Nephron (organoid): Measurements from ENCODE around the gene OSBPL1A.

ENCODE experiments used
- H3K27ac Mint-ChIP-seq, 3 experiments: 2 replicates each; pipeline ENCODE4 v1.8.0; 2020; ENCODE audit warnings: mixed read lengths in 3 of 3, mild to moderate bottlenecking in 2 of 3, moderate library complexity in 1 of 3
- H3K27me3 Mint-ChIP-seq: 2 replicates; pipeline ENCODE4 v1.8.0; 2021; ENCODE audit warnings: low read depth, mild to moderate bottlenecking, moderate library complexity, mixed read lengths
- H3K36me3 Mint-ChIP-seq: 2 replicates; pipeline ENCODE4 v1.8.0; 2020; ENCODE audit warnings: low read depth, mixed read lengths
- H3K4me1 Mint-ChIP-seq: 2 replicates; pipeline ENCODE4 v1.8.0; 2020; ENCODE audit warnings: mixed read lengths
- H3K4me3 Mint-ChIP-seq, 3 experiments: 2 replicates each; pipeline ENCODE4 v1.8.0; 2020; ENCODE audit warnings: mild to moderate bottlenecking in 3 of 3, mixed read lengths in 3 of 3, moderate library complexity in 2 of 3
- H3K9me3 Mint-ChIP-seq: 2 replicates; pipeline ENCODE4 v1.8.0; 2020; ENCODE audit warnings: mixed read lengths
- TF ChIP-seq, protein P1 (sequence below), 3 experiments: fragments of 200-600 bp; sonication (generic); IDR thresholded peaks; one replicate each; pipeline ENCODE4 v1.5.0; 2021; ENCODE audit warnings: antibody characterized with exemption in 3 of 3; ENCODE audit not compliant: unreplicated experiment in 3 of 3

The OSBPL1A gene

GRCh38 chr18:24354278-24354677, 43.3 kb downstream of the OSBPL1A start:
- TF ChIP-seq, protein P1, sequence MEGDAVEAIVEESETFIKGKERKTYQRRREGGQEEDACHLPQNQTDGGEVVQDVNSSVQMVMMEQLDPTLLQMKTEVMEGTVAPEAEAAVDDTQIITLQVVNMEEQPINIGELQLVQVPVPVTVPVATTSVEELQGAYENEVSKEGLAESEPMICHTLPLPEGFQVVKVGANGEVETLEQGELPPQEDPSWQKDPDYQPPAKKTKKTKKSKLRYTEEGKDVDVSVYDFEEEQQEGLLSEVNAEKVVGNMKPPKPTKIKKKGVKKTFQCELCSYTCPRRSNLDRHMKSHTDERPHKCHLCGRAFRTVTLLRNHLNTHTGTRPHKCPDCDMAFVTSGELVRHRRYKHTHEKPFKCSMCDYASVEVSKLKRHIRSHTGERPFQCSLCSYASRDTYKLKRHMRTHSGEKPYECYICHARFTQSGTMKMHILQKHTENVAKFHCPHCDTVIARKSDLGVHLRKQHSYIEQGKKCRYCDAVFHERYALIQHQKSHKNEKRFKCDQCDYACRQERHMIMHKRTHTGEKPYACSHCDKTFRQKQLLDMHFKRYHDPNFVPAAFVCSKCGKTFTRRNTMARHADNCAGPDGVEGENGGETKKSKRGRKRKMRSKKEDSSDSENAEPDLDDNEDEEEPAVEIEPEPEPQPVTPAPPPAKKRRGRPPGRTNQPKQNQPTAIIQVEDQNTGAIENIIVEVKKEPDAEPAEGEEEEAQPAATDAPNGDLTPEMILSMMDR (IDR thresholded peaks at IDR 0.05; ENCODE audit: unreplicated experiment in 3 of 3): no peak
- no peaks in the 10 kb centered on the region for H3K27me3 Mint-ChIP-seq
- H3K27ac Mint-ChIP-seq: no peak overlapping the region
- peaks cover 2% of the 10 kb centered on the region for H3K9me3 Mint-ChIP-seq
- no peaks in the 10 kb centered on the region for H3K4me1 Mint-ChIP-seq
- H3K36me3 Mint-ChIP-seq: peaks cover 8% of the 10 kb centered on the region
- H3K4me3 Mint-ChIP-seq: no peak overlapping the region

- H3K27me3 Mint-ChIP-seq: no peaks in the 10 kb centered on the region
- no peaks in the 10 kb centered on the region for H3K4me1 Mint-ChIP-seq
- H3K27ac Mint-ChIP-seq: no peak overlapping the region
- peaks cover 4% of the 10 kb centered on the region for H3K9me3 Mint-ChIP-seq
- TF ChIP-seq, protein P1 (IDR thresholded peaks at IDR 0.05; ENCODE audit: unreplicated experiment in 3 of 3): no peak
- peaks cover 20% of the 10 kb centered on the region for H3K36me3 Mint-ChIP-seq
- no peak overlapping the region for H3K4me3 Mint-ChIP-seq
Observed at GRCh38 chr18:24346254-24346653, 51.4 kb downstream of the OSBPL1A start.

DNA sequence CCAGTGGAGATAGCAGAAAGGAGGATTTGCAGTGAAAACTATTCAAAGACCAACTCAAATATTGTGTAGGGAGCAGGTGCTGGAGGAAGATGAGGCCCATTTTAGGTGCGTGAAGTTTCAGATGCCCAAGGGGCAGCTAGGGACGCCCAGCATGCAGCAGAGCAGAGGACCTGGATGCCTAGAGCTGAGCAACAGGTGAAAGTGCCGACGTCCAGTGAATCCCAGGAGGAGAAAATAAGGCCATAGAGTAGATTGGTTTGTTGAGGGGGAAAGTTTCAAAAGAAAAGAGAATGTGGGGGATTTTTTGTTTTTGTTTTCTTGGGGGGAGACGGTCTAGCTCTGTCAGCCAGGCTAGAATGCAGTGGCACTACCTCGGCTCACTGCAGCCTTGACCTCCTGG, 53.1 kb downstream of the OSBPL1A start:
- no peak overlapping the region for H3K4me3 Mint-ChIP-seq
- no peak overlapping the region for H3K27ac Mint-ChIP-seq
- TF ChIP-seq, protein P1 (IDR thresholded peaks at IDR 0.05; ENCODE audit: unreplicated experiment in 3 of 3): no peak
- peaks cover 16% of the 10 kb centered on the region for H3K36me3 Mint-ChIP-seq
- no peaks in the 10 kb centered on the region for H3K4me1 Mint-ChIP-seq
- no peaks in the 10 kb centered on the region for H3K27me3 Mint-ChIP-seq
- H3K9me3 Mint-ChIP-seq: peaks cover 4% of the 10 kb centered on the region

DNA sequence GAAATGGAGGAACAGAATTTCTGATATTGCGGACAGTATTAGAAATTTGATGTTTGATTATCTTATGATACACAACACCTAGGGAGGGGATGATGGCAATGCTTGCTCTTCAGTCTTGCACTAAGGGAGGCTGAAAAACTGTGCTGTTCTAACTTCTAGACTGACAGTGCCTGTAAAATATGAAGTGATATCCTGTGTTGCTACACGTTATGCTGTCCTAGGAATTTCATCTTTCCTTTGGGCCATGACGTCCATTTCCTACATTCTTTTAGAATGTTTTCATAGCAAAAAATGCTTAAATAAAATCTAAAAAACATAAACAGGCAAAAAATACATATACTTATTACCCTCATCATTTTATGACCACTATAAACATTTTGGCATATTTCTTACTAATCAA, 55.3 kb downstream of the OSBPL1A start:
- Mint-ChIP-seq H3K27me3 (no peaks in the 10 kb centered on the region), H3K36me3 (peaks cover 16% of the 10 kb centered on the region), H3K4me1 (no peaks in the 10 kb centered on the region), H3K27ac (no peak overlapping the region), H3K9me3 (peaks cover 4% of the 10 kb centered on the region), H3K4me3 (no peak overlapping the region)
- TF ChIP-seq, protein P1 (IDR thresholded peaks at IDR 0.05; ENCODE audit: unreplicated experiment in 3 of 3): no peak

GRCh38 chr18:24341361-24341760, 56.3 kb downstream of the OSBPL1A start:
- H3K4me1 Mint-ChIP-seq: no peaks in the 10 kb centered on the region
- no peak overlapping the region for H3K4me3 Mint-ChIP-seq
- TF ChIP-seq, protein P1 (IDR thresholded peaks at IDR 0.05; ENCODE audit: unreplicated experiment in 3 of 3): no peak
- H3K36me3 Mint-ChIP-seq: peaks cover 16% of the 10 kb centered on the region
- no peaks in the 10 kb centered on the region for H3K27me3 Mint-ChIP-seq
- peaks cover 4% of the 10 kb centered on the region for H3K9me3 Mint-ChIP-seq
- H3K27ac Mint-ChIP-seq: no peak overlapping the region

DNA sequence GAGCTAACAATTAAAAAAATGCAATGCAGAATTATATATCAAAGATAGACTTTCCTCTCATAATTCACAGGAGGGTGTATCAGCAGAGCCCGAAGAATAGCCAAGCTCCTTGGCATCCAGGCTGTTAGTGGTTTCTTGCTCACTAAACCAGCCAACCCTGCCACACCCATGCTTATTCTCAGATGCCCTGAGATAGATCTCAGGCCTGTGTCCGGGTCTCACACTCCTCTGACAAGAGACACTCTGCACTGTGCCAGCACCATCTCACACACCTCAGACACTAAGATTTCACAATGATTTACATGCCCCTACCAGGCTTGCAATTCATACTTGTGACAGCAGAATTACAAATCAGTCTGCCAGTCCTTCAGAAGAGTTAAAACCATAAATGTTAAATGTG, 64.5 kb downstream of the OSBPL1A start:
- H3K4me1 Mint-ChIP-seq: no peaks in the 10 kb centered on the region
- TF ChIP-seq, protein P1 (IDR thresholded peaks at IDR 0.05; ENCODE audit: unreplicated experiment in 3 of 3): no peak
- H3K27ac Mint-ChIP-seq: no peak overlapping the region
- peaks cover 4% of the 10 kb centered on the region for H3K9me3 Mint-ChIP-seq
- no peak overlapping the region for H3K4me3 Mint-ChIP-seq
- H3K36me3 Mint-ChIP-seq: peaks cover 29% of the 10 kb centered on the region
- H3K27me3 Mint-ChIP-seq: no peaks in the 10 kb centered on the region
